Adipose tissue (tissue), 3 donors: ENCODE results near the gene SHF. TPM values are rescaled to one million over a fixed set of nuclear protein-coding genes. Genes with fewer than 3 reads are reported as not detected.
"Not testable (repeated sequence)": the region's sequence is repeated elsewhere in the genome, so short reads cannot be mapped to it uniquely, and the experiment has no call there.

Experiments
- H3K27ac ChIP-seq: one replicate; pipeline ENCODE4 v1.5.1; 2013; ENCODE audit warnings: low read depth, low read length
- WGBS, 3 donors: extraction: QIAGEN DNeasy Blood & Tissue Kit; methylation state at CpG; one replicate each; pipeline ENCODE4 v1.1.7; 2013; 5-methylcytosine and 5-hydroxymethylcytosine counted together
- polyA plus RNA-seq, 3 donors: library from polyadenylated mRNA; stranded (reverse); fragments of 200-250 nt; gene quantifications; one replicate each; pipeline ENCODE4 v1.2.3, GENCODE V29; 2013
- donor health status: healthy with polysubstance abuse.
- donor health status: Bipolar disorder and iron deficiency.
- donor health status: healthy.

The SHF gene
- polyA plus RNA-seq, 3 donors: 1.5 to 13.5 (median 2.9) TPM

DNA sequence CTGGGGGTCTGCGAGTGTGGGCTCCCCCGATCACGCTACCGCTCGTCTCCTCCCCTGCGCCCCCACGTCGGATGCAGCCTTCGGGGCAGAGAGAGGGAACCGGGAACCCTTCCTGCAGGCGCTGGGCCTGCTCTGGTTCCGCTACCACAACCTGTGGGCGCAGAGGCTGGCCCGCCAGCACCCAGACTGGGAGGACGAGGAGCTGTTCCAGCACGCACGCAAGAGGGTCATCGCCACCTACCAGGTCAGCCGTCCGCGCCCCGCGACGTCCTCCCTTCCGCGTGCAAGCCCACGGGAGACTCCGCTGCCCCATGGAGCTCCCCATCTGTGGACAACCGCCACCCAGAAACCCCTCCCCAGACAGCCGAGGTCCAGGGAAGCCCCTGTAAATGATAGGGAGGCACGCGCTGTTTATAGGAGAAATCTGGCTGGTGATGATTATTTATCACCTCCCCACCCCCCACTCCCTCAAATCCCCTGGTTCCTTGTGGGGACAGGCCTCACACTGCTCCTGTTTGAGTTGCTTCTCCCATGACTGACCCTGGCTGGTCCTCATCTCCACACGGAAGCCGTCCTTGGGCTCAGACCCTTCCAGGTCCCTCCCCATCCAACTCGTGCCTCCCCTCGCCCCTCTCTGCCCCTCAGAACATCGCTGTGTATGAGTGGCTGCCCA, 51.9 kb downstream of the SHF start:
- not testable (repeated sequence) for H3K27ac ChIP-seq
- WGBS, 3 donors: 15 to 17% (median 15%) methylated on average over 7 to 9 of the region's 37 CpGs

DNA sequence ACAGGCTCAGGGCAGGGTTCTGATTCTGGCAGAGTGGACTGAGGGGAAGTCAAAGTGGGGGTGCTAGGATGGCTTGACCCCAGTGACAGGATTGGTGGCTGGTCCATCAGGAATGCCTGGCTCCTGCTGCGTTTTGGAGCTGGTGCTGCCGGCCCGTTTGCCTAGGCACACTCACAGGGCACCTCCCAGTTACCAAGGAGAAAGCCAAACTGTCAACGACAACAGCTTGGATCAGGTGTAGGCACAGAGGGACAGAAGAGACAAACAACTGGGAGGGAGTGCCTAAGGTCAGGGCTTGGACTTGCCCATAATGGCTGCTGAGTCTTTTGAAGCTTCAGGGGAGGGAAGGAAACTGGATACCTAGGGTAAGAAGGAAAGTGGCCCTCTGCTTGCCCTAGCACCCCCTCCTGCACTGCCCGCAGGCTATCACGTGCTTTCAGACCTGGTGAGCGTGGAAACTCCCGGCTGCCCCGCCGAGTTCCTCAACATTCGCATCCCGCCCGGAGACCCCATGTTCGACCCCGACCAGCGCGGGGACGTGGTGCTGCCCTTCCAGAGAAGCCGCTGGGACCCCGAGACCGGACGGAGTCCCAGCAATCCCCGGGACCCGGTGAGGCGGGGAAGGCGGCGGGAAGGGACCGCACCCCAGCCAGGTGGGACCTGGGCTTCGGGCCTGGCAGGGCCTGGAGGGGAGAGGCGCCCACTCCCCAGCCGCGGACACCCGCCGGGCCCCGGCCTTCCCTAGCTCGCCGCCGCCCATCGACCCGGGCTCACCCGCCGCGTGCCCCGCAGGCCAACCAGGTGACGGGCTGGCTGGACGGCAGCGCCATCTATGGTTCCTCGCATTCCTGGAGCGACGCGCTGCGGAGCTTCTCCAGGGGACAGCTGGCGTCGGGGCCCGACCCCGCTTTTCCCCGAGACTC, 52.8 kb downstream of the SHF start:
- WGBS, 3 donors: 8 to 11% (median 8%) methylated on average over 49 to 57 of the region's 57 CpGs
- no peak overlapping the region for H3K27ac ChIP-seq

DNA sequence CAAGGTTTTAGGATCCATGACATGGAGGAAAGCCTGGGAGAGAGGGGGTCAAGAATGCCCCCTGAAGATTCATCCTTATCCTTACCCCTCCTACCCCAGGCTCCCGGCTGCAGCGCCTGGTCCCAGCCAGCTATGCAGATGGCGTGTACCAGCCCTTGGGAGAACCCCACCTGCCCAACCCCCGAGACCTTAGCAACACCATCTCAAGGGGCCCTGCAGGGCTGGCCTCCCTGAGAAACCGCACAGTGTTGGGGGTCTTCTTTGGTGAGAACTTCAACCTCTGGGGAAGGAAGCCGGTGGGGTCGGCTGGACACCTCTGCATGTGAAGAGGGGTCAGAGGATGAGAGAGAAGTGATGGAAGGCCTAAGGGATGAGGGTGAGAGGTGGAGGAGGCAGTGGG, 53.7 kb downstream of the SHF start:
- 87 to 97% (median 89%) methylated on average over 7 of the region's 7 CpGs for WGBS, 3 donors
- no peak overlapping the region for H3K27ac ChIP-seq

DNA sequence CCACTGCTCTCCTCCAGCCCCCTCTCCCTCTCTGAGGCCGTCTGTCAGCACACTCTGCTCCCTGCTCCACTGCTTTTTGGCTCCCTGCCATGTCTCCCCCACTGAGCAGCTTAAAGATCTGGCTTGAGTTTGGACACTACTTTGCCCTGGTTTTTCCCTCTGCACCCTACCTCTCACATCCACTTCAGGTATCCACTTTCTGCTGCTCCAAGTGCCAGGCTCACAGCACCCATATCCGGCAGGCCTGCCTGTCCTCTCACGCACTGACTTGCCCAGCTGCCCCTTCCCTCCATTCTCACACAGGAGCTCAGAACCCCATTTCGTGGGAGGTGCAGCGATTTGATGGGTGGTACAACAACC, 54.2 kb downstream of the SHF start:
- H3K27ac ChIP-seq: no peak overlapping the region
- 73 to 89% (median 79%) methylated on average over 5 of the region's 5 CpGs for WGBS, 3 donors

DNA sequence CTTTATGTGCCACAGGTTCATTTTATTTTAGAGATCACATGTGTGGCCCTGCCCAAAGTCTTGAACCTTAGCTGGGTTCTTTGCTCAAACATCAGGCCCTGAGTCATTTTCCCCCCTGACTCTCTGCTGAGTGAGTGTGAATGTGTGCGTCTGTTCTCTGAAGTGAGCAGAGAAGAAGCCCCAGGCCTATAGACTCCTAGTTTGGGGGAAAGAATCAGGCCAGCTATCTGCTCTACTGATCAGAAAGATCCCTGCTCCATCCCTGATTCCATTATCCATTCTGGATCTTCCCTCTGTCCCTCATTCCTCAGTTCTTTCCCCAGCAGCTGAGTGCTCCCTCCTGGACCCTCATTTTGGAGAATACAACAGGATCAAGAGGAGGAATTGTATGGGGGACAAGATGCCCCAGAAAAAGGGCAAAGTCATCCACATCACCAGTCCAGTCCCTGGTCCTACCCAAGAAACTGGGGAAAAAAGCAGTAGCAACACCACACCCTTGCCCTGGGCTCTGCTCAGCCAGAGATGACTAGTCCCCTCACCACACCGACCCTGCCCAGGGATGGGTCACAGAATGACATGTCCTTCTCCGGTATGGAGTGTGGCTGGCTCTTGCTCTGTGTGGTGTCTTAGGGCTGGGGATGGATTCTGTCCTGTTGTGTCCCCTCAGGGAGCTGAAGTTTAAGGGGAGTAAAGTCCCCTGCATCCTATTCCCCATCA, 54.8 kb downstream of the SHF start:
- H3K27ac ChIP-seq: no peak overlapping the region
- 64 to 74% (median 71%) methylated on average over 3 of the region's 3 CpGs for WGBS, 3 donors

DNA sequence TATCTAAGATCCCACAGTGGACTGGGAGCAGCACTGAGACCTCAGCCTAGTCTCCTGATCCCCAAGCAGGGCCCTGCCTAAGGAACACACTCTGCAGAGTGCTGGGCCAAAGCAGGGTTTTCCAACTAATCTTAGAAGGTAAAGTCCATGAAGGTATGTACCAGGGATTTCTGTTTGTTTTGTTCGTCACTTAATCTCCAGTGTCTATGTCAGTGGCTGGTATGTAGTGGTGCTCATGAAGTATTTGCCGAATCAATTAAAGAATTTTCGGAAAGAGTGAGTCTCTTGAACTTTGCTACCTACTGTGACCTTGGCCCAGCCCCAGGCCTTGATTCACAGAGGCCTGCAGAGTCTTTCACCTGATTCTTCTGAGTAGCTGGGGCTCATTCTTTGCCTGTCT, 56.3 kb downstream of the SHF start:
- H3K27ac ChIP-seq: no peak overlapping the region
- 50 to 95% (median 94%) methylated on average over 3 of the region's 3 CpGs for WGBS, 3 donors

DNA sequence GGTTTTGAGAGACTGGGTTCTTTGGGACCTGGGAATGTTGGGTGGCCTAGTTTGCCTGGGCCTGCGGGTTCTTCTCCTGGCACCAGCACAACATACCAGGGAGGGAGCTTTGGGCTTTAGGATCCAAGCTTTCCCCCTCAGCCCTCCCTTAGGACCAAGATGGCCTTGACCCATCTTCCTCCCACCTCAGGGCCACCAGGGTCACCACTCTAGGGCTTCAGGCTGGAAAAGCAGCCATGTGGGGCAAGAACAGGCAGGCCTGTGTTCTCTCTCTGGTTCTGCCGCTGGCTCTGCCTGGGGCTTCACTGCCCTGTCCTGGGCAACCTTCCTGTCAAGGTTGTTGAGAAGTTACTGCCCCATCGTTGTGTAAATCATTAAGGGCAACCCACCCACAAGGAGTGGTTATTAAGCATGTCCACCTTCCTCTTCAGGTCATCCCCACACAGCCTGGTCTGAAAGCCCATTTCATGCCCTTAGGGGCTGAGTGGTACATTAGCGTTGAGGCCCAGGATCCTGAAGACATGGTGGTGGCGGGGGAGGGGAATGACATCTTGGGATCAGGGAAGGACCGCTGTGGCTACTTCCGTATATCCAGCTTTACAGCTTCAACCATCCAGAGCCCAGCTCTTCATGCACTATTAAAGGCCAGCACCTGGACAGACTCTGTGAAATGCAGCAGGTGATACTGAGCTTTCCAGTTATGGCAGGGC, 57.3 kb downstream of the SHF start:
- WGBS, 3 donors: 87 to 91% (median 88%) methylated on average over 7 of the region's 7 CpGs
- no peak overlapping the region for H3K27ac ChIP-seq

DNA sequence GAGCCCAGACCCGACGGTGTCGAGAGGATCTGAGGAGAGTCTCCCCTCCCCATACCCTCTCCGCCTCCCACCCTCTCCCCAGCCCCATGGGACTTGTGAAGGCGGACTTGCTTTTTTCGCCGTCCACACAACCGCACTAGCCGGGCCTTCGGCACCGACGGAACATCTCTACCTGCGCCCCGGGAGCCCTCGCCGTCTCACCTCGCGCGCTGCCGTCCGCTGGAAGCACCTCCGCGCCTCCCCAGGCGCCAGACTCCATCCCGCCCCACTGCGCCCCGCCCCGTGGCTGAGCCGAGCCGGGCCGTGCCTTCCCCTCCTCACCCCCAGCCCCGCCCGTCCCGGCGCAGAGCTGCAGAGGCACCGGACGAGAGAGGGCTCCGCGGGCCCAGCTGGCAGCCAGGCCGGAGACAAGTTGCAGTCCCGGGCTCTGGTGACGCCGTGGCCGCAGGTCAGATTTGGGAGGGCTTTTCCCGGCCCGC, 58.1 kb downstream of the SHF start, which contains the start of the genes DUOX1 and DUOXA1:
Gene DUOX1, plus strand, starts transcription at position 344 of the 479 bp plus-strand sequence. CDS start 1,973 bp downstream, outside the sequence.
Gene DUOXA1, minus strand, starts transcription at position 229 of the 479 bp plus-strand sequence. CDS start 6,865 bp downstream, outside the sequence.
- no peak within 1 kb of the TSS for H3K27ac ChIP-seq
- 3 to 14% (median 3%) methylated on average over 42 to 46 of the region's 46 CpGs for WGBS, 3 donors

DNA sequence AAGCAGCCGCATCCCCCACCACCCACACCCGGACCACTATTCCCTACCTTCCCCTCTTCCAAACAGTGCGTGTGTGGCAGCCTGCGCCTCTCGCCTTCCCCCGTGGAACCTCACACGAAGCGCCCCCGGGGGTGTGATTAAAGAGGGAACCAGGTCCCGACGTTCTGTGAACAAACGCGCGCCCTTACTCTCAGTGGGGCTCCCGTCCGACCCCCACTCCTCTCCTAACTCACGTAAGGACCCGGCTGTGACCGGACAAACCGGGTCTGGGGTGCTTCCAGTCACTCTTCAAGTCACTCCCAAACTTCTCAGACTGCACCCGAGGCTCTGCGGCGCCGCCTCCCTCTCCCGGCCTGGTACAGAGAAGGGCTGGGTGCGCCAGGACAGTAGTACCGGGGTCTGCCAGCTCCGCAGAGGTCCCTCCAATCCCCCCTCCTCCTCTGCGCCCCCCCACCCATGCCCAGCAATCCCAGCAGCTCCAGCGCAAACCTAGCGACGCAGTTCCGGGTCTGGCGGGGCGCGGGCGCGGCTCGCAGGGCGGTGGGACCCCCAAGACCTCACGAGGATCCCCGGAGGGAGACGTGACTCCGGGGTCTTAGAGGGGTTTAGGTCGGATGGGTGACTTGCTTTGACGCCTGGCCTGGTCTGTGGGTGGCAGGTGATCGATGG, 58.7 kb downstream of the SHF start:
- WGBS, 3 donors: 3 to 11% (median 5%) methylated on average over 46 to 47 of the region's 47 CpGs
- no peak overlapping the region for H3K27ac ChIP-seq

DNA sequence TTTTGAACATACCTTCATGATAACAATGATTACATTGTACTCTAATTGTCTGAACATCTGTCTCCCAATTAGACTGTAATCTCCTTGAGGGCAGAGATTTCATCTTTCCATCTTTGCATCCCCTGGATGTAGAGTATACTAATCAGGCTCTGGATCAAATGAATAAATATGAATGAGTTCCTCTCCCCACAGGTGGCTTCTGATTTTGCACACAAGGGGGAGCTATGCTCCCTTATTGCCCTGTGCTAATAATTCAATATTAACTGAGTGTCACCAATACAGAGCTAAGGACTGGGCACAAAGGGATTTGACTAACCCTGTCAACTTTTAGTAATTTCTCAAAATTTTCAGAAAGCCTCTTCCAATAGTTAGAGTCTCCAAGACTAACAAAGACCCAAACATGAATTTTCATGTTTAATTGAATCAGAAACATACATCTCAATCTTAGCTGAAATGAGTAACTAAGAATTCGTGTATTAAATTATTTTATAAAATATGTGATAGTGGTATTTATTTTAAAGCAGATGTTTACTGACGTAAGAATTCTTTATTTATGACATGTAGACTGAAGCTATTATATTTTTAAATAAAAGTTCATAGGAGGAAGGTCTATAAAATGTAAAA, 61.1 kb downstream of the SHF start:
- 55 to 62% (median 61%) methylated on average over 2 of the region's 2 CpGs for WGBS, 3 donors

DNA sequence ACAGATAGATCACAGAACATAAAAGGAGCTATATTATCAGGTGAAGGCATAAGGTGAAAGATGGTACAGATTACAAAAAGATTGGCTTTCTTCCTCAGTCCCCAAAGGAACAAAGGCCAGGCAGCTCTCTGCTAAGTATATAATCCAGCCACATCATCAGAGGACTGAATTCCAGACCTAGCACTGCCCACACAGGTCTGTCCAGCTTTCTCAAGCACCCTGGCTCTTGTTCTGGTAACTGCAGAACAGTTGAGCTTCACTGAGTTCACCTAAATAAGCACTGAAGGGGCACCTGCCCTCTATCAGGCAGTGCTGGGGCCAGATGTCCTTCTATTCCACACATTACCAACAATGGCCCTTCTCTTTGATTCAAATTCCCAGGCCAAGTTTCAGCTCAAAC, 64.4 kb downstream of the SHF start:
- no peak overlapping the region for H3K27ac ChIP-seq

More for the DNA sequence above, 61.1 kb downstream of the SHF start:
- no peak overlapping the region for H3K27ac ChIP-seq

DNA sequence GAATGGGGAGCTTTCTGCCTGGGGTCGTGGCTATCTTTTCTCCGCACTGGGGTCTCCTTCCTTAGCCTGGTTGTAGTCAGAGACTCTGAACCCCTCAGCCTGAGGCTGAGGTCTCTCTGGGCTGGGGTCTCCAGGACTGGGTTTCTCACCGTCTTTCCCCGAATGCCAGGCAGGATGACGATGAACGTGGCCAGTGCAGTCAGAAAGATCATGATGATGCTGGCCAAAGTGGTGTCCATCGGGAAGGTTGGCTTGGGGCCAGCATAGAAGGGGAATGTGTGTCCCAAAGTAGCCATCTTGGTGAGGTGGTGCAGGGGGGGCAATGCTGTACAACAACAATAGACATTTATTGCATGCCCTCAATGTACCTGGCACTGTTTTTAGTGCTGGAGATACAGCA, 65.0 kb downstream of the SHF start:
- H3K27ac ChIP-seq: no peak overlapping the region
- WGBS, 3 donors: 82 to 87% (median 83%) methylated on average over 7 of the region's 7 CpGs

DNA sequence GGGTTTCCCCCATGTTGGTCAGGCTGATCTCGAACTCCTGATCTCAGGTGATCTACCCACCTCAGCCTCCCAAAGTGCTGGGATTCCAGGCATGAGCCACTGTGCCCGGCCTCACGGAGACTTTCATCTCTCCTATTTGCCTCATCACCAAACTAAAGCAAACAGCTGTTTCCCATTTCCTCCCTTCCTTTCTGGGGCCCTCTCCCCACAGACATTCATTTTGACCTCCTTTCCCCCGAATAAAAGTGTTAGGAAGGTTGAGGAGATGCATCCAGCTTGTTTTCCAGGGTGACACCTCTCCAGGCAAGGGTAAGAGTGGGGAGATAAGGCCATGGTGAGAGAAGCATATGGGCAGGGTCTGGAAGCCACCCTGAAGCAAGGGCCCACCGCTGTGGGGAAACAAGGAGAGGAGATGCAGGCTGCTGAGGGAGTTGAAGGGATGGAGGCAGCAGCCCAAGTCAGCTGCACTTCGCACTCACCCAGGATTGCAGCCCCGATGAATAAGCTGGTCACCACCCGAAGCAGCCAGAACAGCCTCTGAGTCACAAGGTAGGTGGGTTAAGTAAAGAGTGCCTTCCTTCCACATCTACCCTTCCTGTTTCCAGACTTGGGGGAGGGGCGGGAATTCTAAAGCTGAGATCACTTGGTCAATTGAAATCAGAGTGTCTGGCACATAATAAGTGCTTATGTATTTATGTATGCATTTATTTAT, 65.9 kb downstream of the SHF start:
- no peak overlapping the region for H3K27ac ChIP-seq
- 52 to 60% (median 55%) methylated on average over 9 of the region's 9 CpGs for WGBS, 3 donors

DNA sequence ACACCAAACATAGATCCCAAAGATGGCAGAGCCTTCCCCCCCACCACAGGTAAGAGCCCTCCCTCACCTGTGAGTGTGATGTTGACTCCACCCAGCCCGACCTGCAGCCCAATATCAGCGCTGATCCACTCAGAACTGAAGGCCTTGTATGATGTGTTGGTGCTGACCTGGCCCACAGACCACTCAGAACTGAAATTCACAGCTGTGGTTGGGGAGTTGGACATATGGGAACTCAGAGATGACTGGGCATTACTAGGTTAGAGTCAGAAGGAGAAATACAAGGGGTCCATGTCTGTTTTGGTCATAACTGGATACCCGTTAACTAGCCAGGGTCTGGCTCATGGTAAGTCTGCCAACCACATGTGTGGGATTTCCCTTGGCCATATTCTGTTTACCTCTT, 66.7 kb downstream of the SHF start:
- H3K27ac ChIP-seq: no peak overlapping the region
- 89 to 95% (median 91%) methylated on average over 3 of the region's 3 CpGs for WGBS, 3 donors

DNA sequence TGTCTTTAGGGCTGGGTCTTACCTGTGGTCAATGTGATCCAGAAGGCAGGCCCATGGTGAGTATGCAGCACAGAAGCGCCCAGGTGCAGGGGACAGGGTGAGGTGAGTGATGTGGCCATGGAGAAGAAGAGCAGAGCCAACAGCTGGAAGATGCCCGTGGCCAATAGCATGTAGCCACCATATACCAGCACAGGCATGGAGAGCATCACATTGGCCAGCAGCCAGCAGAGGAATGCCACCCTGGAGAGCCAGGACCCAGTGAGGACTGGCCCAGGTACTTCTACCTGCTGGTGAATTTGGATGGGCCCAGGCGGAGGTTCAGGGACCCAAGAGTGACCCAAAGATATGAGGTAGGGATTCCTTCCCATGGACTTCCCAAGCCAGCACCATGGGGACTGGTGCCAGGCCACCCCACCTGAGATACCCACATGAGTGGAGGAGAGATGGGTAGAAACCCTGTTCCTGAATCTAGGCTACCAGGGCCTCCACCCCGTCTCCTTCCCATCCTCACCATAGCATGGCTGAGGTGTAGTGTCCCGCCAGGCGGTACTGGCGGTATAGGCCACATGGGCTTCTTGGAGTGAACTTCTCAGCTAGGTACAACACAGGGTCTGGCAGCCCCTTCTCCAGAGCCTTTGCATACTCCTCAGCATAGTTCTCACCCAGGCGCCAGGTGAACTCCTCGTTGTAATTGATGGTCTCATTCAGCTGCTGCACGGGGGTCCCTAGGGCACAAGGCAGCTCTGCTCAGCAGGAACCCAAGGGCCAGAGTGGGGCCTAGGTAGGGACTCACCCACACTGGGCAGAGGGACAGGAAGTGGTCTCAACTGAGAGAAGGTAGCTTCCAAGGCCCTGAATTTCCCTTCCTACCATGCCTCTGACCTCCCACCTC, 67.4 kb downstream of the SHF start:
- WGBS, 3 donors: 94 to 97% (median 95%) methylated on average over 10 of the region's 10 CpGs
- H3K27ac ChIP-seq: no peak overlapping the region

DNA sequence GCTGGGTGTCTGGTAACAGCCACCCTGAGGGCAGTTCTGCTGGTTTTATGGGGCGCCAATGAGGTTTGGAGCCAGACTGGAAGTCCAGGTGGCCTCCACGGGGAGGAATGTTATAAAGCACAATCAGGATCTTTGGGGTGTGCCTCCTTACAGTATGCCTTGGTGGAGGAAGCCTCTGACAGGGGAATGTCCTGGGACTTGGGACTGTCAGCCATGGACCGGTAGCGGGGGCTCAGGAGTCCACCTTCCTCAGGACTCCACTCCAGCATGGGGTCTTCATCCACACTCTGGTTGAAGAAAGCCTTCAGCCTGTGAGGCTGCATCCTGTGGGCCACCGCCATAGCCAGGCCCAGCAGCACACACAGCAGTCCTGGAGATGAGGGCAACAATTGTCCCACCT, 68.8 kb downstream of the SHF start:
- 86 to 95% (median 91%) methylated on average over 5 of the region's 5 CpGs for WGBS, 3 donors
- H3K27ac ChIP-seq: no peak overlapping the region
